ENCODE results near the gene XRCC3.

- TF ChIP-seq POLR2A (IDR thresholded peaks at IDR 0.05) (no peak), CTCF (IDR thresholded peaks at IDR 0.05) (no peak)
These were observed 38.2 kb downstream of the XRCC3 start for GRCh38 chr14:103676881-103677675.
